Breast epithelium (tissue), 3 donors: ENCODE data around the gene TBC1D7.

ENCODE experiments used
- CTCF ChIP-seq, 3 donors: fragments of 450-650 bp; IDR thresholded peaks; one replicate each; pipeline ENCODE4 v1.5.1; 2016 to 2017; ENCODE audit warnings: antibody characterized with exemption in 3 of 3, mild to moderate bottlenecking in 3 of 3, moderate library complexity in 3 of 3
- POLR2A ChIP-seq: fragments of 450-650 bp; IDR thresholded peaks from one replicate; pipeline ENCODE4 v1.6.1; 2016; ENCODE audit warnings: antibody characterized with exemption, mild to moderate bottlenecking, moderate library complexity
- POLR2AphosphoS5 ChIP-seq, 3 donors: sonication (generic); formaldehyde crosslinking; IDR thresholded peaks; one replicate each; pipeline ENCODE4 v1.6.1; 2017; ENCODE audit warnings: antibody characterized with exemption in 3 of 3

GRCh38 chr6:13314806-13315205 lies 13.5 kb downstream of the TBC1D7 start:
- TF ChIP-seq CTCF (IDR thresholded peaks at IDR 0.05) (no peak), POLR2AphosphoS5 (IDR thresholded peaks at IDR 0.05) (no peak), POLR2A (no peak)
